ENCODE data around the gene LENEP.

Gene LENEP

DNA sequence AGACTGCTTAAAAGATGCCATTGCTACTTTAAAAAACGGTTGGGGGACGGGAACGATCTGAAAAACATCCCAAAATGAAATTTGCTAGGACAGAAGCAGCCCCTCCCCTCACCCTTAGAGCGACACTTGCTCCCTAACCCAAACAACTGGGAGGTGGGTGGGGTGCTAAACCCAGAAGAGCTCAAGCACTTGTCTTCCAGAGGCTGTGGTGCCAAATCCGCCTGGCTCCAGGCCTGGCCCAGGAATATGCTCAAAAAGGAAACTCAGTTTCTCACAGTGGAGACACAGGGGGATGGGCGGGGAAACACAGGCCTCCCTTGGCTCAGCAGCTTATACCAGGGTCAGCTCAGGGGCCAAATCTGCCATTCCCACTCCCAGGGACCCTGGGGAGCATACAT is 36.8 kb upstream of the LENEP start:
- no peak for ATAC-seq
- H3K27me3 Mint-ChIP-seq = no peaks in the 10 kb centered on the region
- peaks cover 92% of the 10 kb centered on the region for H3K4me1 Mint-ChIP-seq
- no peak overlapping the region for H3K27ac Mint-ChIP-seq
- DNase-seq = no peak
- H3K4me3 Mint-ChIP-seq = peak overlapping the region; percentile 87 to 100
- H3K9me3 Mint-ChIP-seq = no peaks in the 10 kb centered on the region

DNA sequence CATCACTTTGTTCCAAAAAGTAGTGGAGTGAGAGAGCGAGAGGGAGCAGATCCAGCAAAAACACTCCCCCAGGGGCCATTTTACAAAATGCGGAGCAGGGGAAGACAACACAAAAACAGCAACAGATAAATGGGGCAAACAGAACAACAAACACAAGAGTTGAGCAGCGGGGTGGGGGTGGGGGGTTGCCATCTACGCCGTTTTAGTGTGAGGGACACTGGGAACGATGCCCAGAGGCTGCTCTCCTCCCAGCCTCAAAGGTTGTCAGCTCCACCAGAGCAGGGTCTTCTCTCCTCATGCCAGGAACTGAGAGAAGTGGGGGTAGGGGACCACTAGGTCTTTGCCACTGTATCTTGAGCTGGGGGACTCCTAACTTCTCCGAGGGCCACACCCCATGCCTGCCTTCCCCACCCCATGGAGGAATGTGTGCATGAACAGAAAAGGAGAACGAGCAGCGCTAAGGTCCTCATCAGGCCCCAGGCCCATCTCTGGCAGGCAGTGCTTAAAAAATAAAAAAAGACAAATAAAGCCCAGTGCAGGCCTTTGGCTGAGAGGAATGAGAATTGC is 36.2 kb upstream of the LENEP start:
- Mint-ChIP-seq H3K4me1 (peaks cover 86% of the 10 kb centered on the region), H3K27ac (peak overlapping the region in 1 of 2 donors; percentile 71), H3K9me3 (no peaks in the 10 kb centered on the region), H3K27me3 (no peaks in the 10 kb centered on the region), H3K4me3 (peak overlapping the region in 1 of 2 donors; percentile 32)
- DNase-seq (no peak), ATAC-seq (no peak)

DNA sequence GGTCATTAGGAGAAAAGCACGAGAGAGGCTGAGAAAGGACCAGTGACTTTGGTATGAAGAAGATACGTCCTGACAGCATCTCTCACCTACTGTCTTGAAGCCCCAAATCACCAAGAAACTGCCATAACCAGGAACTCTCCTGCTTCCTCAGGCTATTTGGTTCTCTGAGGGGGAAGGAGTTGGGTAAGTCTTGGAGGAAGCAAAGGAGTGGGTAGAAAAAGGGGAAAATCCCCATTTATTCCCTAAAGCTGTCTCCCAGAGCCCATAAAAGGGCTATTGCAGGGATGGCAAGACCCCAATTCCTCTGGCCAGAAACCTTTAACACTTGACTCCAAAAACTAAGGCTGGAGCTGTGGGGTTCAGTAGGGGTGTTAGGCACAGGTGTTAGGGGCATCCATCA is 35.4 kb upstream of the LENEP start:
- Mint-ChIP-seq H3K4me3 (no peak overlapping the region), H3K27ac (no peak overlapping the region), H3K27me3 (no peaks in the 10 kb centered on the region), H3K4me1 (peaks cover 85% of the 10 kb centered on the region), H3K9me3 (no peaks in the 10 kb centered on the region)
- ATAC-seq (no peak), DNase-seq (no peak)

GRCh38 chr1:154958681-154959425 is 34.5 kb upstream of the LENEP start:
- H3K4me3 Mint-ChIP-seq = peak overlapping the region; percentile 15 to 88
- H3K27ac Mint-ChIP-seq = no peak overlapping the region
- H3K9me3 Mint-ChIP-seq = no peaks in the 10 kb centered on the region
- ATAC-seq (no peak), DNase-seq (no peak)
- H3K27me3 Mint-ChIP-seq = no peaks in the 10 kb centered on the region
- peaks cover 85% of the 10 kb centered on the region for H3K4me1 Mint-ChIP-seq

- Mint-ChIP-seq H3K27me3 (no peaks in the 10 kb centered on the region), H3K27ac (peak overlapping the region in 1 of 2 donors; percentile 89), H3K4me1 (peaks cover 83% of the 10 kb centered on the region), H3K4me3 (peak overlapping the region; percentile 51 to 88), H3K9me3 (no peaks in the 10 kb centered on the region)
- DNase-seq = no peak
- no peak for ATAC-seq
Measured at GRCh38 chr1:154959426-154959780, 34.0 kb upstream of the LENEP start.

GRCh38 chr1:154960446-154961136 is 32.8 kb upstream of the LENEP start:
- peak overlapping the region; percentile 87 to 88 for H3K4me3 Mint-ChIP-seq
- H3K4me1 Mint-ChIP-seq = peaks cover 79% of the 10 kb centered on the region
- H3K9me3 Mint-ChIP-seq = no peaks in the 10 kb centered on the region
- H3K27ac Mint-ChIP-seq = peak overlapping the region; percentile 90 to 96
- H3K27me3 Mint-ChIP-seq = no peaks in the 10 kb centered on the region
- DNase-seq = no peak
- no peak for ATAC-seq

DNA sequence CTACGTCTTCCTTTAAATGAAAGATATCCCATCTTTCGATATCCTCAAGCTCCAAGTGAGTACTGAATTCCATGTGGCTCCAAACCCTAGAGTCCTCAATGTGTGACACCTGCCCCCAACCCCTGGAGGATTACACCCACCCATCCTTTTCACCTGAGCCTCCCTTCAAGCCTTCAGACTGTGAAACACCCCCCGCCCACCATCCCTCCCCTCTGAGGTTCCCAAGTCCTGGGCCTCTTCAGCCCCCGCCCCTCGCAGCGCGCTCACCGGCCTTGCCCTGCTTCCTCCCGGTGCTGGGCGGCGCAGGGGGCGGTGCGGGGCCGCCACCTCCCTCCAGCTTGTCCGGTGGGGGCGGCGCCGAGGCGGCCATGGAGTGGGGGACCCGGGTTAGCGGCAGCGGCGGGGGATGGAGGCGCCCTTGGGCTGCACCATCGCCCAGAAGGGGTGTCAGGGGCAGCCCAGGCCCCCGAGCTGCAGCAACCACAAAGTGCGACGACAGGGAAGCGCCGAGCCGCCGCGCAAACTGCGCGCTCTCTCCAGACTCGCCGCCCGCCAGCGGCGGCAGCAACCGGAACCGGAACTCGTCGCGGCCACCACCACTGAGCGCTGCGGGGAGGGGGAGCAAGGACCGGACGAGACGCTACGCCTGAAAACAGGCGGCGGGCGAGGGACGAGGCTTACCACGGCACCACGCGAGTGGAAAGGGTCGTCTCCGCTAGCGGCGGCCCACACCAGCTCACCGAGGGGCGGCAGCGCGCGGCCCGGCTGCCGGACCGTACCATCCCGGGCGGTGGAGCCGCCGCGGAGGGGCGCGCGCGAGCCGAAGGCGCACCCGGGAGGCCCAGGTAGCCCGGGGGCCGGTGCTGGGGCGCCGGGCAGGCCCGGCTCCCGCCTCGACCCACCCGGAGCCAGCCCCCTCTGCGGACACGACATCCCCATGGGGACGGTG is 31.9 kb upstream of the LENEP start, which contains the start of gene PYGO2:
Gene PYGO2 (minus strand): TSS at position 576 of the 949 bp plus-strand sequence. CDS start 206 bp downstream, at position 370.
- no peaks in the 10 kb centered on the region for H3K27me3 Mint-ChIP-seq
- DNase-seq (peak; percentile 83 to 86), ATAC-seq (peak; percentile 88)
- peaks cover 72% of the 10 kb centered on the region for H3K4me1 Mint-ChIP-seq
- peak within 1 kb of the TSS; percentile 95 to 96 for H3K27ac Mint-ChIP-seq
- peak within 1 kb of the TSS; percentile 88 to 92 for H3K4me3 Mint-ChIP-seq
- no peaks in the 10 kb centered on the region for H3K9me3 Mint-ChIP-seq

DNA sequence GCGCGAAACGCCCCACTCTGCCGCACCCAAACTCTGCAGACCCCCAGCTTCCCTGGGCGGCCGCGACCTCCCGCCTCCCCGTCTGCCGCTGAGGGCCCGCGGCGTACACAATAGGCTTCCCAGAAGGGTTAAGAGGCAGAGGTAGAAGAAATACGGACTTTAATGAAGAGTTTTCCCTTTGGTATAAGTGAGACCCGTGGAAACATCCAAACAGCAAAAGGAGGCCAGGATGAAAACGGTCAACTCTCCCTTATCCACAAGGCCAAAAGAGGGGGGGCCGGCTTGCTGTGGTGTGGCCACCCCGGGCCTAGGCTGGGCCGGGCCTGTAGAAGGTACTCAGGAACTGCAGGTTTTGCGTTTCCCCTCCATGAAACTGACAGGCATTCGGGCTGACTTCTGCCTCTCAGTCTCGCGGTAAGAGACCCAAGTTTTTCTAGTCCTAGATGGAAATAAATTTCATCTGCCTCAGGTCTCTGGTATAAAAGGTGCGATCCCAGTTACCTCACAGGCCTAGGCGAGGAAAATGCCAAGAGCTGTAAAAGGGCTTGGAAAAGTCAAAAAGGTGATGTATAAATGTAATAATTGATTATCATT is 31.1 kb upstream of the LENEP start:
- peak overlapping the region; percentile 95 to 96 for H3K27ac Mint-ChIP-seq
- DNase-seq (no peak), ATAC-seq (peak; percentile 38)
- H3K4me1 Mint-ChIP-seq = peaks cover 64% of the 10 kb centered on the region
- no peaks in the 10 kb centered on the region for H3K27me3 Mint-ChIP-seq
- peak overlapping the region; percentile 88 to 92 for H3K4me3 Mint-ChIP-seq
- H3K9me3 Mint-ChIP-seq = no peaks in the 10 kb centered on the region

- Mint-ChIP-seq H3K4me3 (peak overlapping the region; percentile 88 to 92), H3K27ac (peak overlapping the region in 1 of 2 donors; percentile 95), H3K9me3 (no peaks in the 10 kb centered on the region), H3K4me1 (peaks cover 59% of the 10 kb centered on the region), H3K27me3 (no peaks in the 10 kb centered on the region)
- ATAC-seq (no peak), DNase-seq (no peak)
Measured at GRCh38 chr1:154962795-154963330, 30.5 kb upstream of the LENEP start.

- no peaks in the 10 kb centered on the region for H3K9me3 Mint-ChIP-seq
- peaks cover 58% of the 10 kb centered on the region for H3K4me1 Mint-ChIP-seq
- DNase-seq (no peak), ATAC-seq (no peak)
- H3K27me3 Mint-ChIP-seq = no peaks in the 10 kb centered on the region
- H3K27ac Mint-ChIP-seq = peak overlapping the region in 1 of 2 donors; percentile 55
- peak overlapping the region in 1 of 2 donors; percentile 9 for H3K4me3 Mint-ChIP-seq
Measured at GRCh38 chr1:154963643-154964042, 29.7 kb upstream of the LENEP start.

DNA sequence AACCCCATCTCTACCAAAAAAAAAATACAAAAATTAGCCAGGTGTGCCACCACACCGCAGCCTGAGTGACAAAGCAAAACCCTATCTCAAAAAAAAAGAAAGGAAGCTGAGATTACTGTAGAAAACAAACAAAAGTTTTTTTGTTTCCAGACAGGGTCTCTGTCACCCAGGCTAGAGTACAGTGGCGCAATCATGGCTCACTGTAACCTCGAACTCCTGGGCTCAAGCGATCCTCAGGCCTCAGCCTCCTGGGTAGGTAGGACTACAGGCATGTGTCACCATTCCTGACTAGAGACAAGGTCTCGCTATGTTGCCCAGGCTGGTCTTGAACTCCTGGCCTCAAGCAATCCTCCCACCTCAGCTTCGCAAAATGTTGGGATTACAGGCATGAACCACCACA is 29.0 kb upstream of the LENEP start:
- ATAC-seq (no peak), DNase-seq (no peak)
- Mint-ChIP-seq H3K4me1 (peaks cover 58% of the 10 kb centered on the region), H3K27me3 (no peaks in the 10 kb centered on the region), H3K4me3 (no peak overlapping the region), H3K27ac (no peak overlapping the region), H3K9me3 (no peaks in the 10 kb centered on the region)

DNA sequence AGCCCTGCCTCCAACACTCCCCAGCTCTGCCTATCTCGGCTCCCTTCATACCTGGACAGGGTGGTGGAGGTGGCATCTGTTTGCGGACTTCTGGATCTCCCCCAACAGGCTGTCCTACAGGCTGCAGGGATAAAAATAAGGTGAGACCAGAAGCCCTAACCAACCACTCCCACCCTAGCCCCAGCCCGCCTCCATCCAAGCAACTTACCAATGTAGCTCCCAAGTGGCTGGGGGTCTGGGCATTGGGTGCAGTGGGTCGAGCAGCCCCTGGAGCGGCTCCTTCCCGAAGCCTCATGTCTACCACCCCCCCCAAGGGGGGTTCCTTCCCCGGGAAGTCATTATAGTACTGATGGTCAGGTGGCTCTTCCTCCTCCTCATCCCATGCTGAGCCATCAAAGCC is 27.3 kb upstream of the LENEP start:
- H3K4me1 Mint-ChIP-seq = peaks cover 58% of the 10 kb centered on the region
- H3K27me3 Mint-ChIP-seq = no peaks in the 10 kb centered on the region
- peak overlapping the region in 1 of 2 donors; percentile 57 for H3K27ac Mint-ChIP-seq
- DNase-seq (no peak), ATAC-seq (no peak)
- no peaks in the 10 kb centered on the region for H3K9me3 Mint-ChIP-seq
- H3K4me3 Mint-ChIP-seq = no peak overlapping the region

- Mint-ChIP-seq H3K4me1 (peaks cover 68% of the 10 kb centered on the region), H3K4me3 (no peak overlapping the region), H3K9me3 (no peaks in the 10 kb centered on the region), H3K27ac (peak overlapping the region in 1 of 2 donors; percentile 82), H3K27me3 (no peaks in the 10 kb centered on the region)
- no peak for ATAC-seq
- no peak for DNase-seq
Measured at GRCh38 chr1:154967331-154967950, 25.9 kb upstream of the LENEP start.

GRCh38 chr1:154968731-154969130 is 24.7 kb upstream of the LENEP start:
- Mint-ChIP-seq H3K9me3 (no peaks in the 10 kb centered on the region), H3K27ac (peak overlapping the region; percentile 81 to 94), H3K4me1 (peaks cover 63% of the 10 kb centered on the region), H3K4me3 (no peak overlapping the region), H3K27me3 (no peaks in the 10 kb centered on the region)
- DNase-seq (no peak), ATAC-seq (no peak)
